Neural progenitor cell (in vitro differentiated cells): ENCODE measurements around the gene ASTE1. TPM values are rescaled to one million over a fixed set of nuclear protein-coding genes. Genes with fewer than 3 reads are reported as not detected.

ENCODE experiments used
- DNase-seq: peaks from one replicate; pipeline ENCODE4 v3.0.0-alpha.2; 2016; ENCODE audit warnings: low spot score
- H2AFZ ChIP-seq: fragments of 200-600 bp; sonication (generic); replicated peaks from 2 replicates; pipeline ENCODE4 v1.6.1; 2016; ENCODE audit warnings: antibody characterized with exemption
- H3F3A ChIP-seq: fragments of 200-600 bp; sonication (generic); 2 replicates; pipeline ENCODE4 v1.6.1; 2016; ENCODE audit warnings: antibody characterized with exemption, low read depth
- H3K27ac ChIP-seq: fragments of 200-600 bp; sonication (generic); 2 replicates; pipeline ENCODE4 v1.5.1; 2016; ENCODE audit warnings: mild to moderate bottlenecking
- H3K27me3 ChIP-seq: fragments of 200-600 bp; sonication (generic); 2 replicates; pipeline ENCODE4 v1.6.1; 2016; ENCODE audit warnings: mild to moderate bottlenecking, moderate library complexity
- H3K36me3 ChIP-seq: fragments of 200-600 bp; sonication (generic); 2 replicates; pipeline ENCODE4 v1.5.1; 2016
- H3K4me1 ChIP-seq: fragments of 200-600 bp; sonication (generic); 2 replicates; pipeline ENCODE4 v1.6.1; 2016; ENCODE audit warnings: mixed run types
- H3K4me2 ChIP-seq: fragments of 200-600 bp; sonication (generic); 2 replicates; pipeline ENCODE4 v1.6.1; 2016
- H3K4me3 ChIP-seq: fragments of 200-600 bp; sonication (generic); 2 replicates; pipeline ENCODE4 v1.5.1; 2016
- H3K79me2 ChIP-seq: fragments of 200-600 bp; sonication (generic); 2 replicates; pipeline ENCODE4 v1.6.1; 2016; ENCODE audit warnings: low read depth
- H3K9ac ChIP-seq: fragments of 200-600 bp; sonication (generic); 2 replicates; pipeline ENCODE4 v1.6.1; 2016
- H3K9me3 ChIP-seq: fragments of 200-600 bp; sonication (generic); 2 replicates; pipeline ENCODE4 v1.5.1; 2016; ENCODE audit warnings: low read depth
- H4K20me1 ChIP-seq: fragments of 200-600 bp; sonication (generic); 2 replicates; pipeline ENCODE4 v1.6.1; 2016; ENCODE audit warnings: low read depth
- H3K27ac Mint-ChIP-seq: 3 replicates; pipeline ENCODE4 v1.8.0; 2021; ENCODE audit warnings: mixed read lengths
- H3K27me3 Mint-ChIP-seq: 2 replicates; pipeline ENCODE4 v1.8.0; 2022; ENCODE audit warnings: low read depth, mild to moderate bottlenecking, inconsistent platforms, moderate library complexity, mixed read lengths; ENCODE audit not compliant: insufficient read depth
- H3K36me3 Mint-ChIP-seq: 3 replicates; pipeline ENCODE4 v1.8.0; 2021; ENCODE audit warnings: mixed read lengths
- H3K4me1 Mint-ChIP-seq: 3 replicates; pipeline ENCODE4 v1.8.0; 2021; ENCODE audit warnings: mixed read lengths
- H3K4me3 Mint-ChIP-seq: 3 replicates; pipeline ENCODE4 v1.8.0; 2021; ENCODE audit warnings: mild to moderate bottlenecking, moderate library complexity, mixed read lengths
- H3K9me3 Mint-ChIP-seq: 3 replicates; pipeline ENCODE4 v1.8.0; 2020; ENCODE audit warnings: mixed read lengths
- EZH2 ChIP-seq: fragments of 200-600 bp; sonication (generic); IDR thresholded peaks from 2 replicates; pipeline ENCODE4 v1.6.1; 2017; ENCODE audit warnings: antibody characterized with exemption, mild to moderate bottlenecking, moderate library complexity
- EZH2phosphoT487 ChIP-seq: fragments of 200-600 bp; sonication (generic); IDR thresholded peaks from 2 replicates; pipeline ENCODE4 v1.6.1; 2017; ENCODE audit warnings: antibody characterized with exemption
- total RNA-seq: library from RNA; depleted of rRNA; stranded (reverse); fragments of >200 nt; gene quantifications from 2 replicates; pipeline ENCODE4 v1.2.3, GENCODE V29; 2015; ENCODE audit warnings: low replicate concordance
- TF ChIP-seq, protein P1 (sequence below): fragments of 200-600 bp; sonication (generic); IDR thresholded peaks from 2 replicates; pipeline ENCODE4 v1.5.1; 2017; ENCODE audit warnings: antibody characterized with exemption, mild to moderate bottlenecking

The ASTE1 gene
- total RNA-seq, 1 donor from 2014 or later = 3.1 TPM

DNA sequence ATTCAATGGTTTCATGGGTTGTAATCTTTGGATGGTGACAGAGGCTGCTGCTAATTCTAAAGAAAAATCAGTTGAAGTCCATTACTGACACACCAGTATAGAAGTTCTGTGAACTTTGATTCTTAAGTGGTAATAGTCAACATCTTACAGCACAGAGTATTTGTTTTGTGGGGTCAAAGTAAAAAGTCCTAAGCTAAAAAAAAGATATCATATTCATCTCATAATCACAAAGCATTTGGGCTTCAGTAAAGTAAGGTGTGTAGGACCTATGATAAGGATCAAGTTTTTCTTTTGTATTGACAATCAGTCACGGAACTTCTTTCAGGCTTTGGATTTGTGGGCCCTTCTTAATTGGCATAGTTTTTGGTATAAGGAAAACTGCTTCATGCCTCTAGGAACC, 1.1 kb downstream of the ASTE1 start:
- H3K4me3 ChIP-seq = no peak overlapping the region
- H3K27ac Mint-ChIP-seq = no peak overlapping the region
- peaks cover 5% of the 10 kb centered on the region for H3K9me3 Mint-ChIP-seq
- no peaks in the 10 kb centered on the region for H3K79me2 ChIP-seq
- H3K4me2 ChIP-seq = peak overlapping the region; percentile 48
- no peaks in the 10 kb centered on the region for H3K36me3 ChIP-seq
- H3K27me3 Mint-ChIP-seq = peaks cover 2% of the 10 kb centered on the region
- H3K27me3 ChIP-seq = no peaks in the 10 kb centered on the region
- H3K36me3 Mint-ChIP-seq = peaks cover 11% of the 10 kb centered on the region
- no peak overlapping the region for H3K9ac ChIP-seq
- H4K20me1 ChIP-seq = no peaks in the 10 kb centered on the region
- TF ChIP-seq EZH2phosphoT487 = no peak
- TF ChIP-seq, protein P1, sequence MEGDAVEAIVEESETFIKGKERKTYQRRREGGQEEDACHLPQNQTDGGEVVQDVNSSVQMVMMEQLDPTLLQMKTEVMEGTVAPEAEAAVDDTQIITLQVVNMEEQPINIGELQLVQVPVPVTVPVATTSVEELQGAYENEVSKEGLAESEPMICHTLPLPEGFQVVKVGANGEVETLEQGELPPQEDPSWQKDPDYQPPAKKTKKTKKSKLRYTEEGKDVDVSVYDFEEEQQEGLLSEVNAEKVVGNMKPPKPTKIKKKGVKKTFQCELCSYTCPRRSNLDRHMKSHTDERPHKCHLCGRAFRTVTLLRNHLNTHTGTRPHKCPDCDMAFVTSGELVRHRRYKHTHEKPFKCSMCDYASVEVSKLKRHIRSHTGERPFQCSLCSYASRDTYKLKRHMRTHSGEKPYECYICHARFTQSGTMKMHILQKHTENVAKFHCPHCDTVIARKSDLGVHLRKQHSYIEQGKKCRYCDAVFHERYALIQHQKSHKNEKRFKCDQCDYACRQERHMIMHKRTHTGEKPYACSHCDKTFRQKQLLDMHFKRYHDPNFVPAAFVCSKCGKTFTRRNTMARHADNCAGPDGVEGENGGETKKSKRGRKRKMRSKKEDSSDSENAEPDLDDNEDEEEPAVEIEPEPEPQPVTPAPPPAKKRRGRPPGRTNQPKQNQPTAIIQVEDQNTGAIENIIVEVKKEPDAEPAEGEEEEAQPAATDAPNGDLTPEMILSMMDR = no peak
- TF ChIP-seq EZH2 = no peak
- no peaks in the 10 kb centered on the region for H3F3A ChIP-seq
- peak overlapping the region; percentile 84 for H3K4me3 Mint-ChIP-seq
- H2AFZ ChIP-seq = no peak overlapping the region
- no peak for DNase-seq
- H3K27ac ChIP-seq = no peak overlapping the region
- H3K9me3 ChIP-seq = no peaks in the 10 kb centered on the region
- H3K4me1 ChIP-seq = no peaks in the 10 kb centered on the region
- H3K4me1 Mint-ChIP-seq = peaks cover 14% of the 10 kb centered on the region

- Histone ChIP-seq H3K9ac (no peak overlapping the region), H3K9me3 (no peaks in the 10 kb centered on the region), H4K20me1 (no peaks in the 10 kb centered on the region), H3K36me3 (no peaks in the 10 kb centered on the region), H3K27me3 (no peaks in the 10 kb centered on the region), H3F3A (no peaks in the 10 kb centered on the region), H3K4me2 (no peak overlapping the region), H3K4me3 (no peak overlapping the region), H3K4me1 (peaks cover 17% of the 10 kb centered on the region), H3K27ac (no peak overlapping the region), H3K79me2 (no peaks in the 10 kb centered on the region), H2AFZ (no peak overlapping the region)
- DNase-seq = peak; percentile 22
- peaks cover 13% of the 10 kb centered on the region for H3K36me3 Mint-ChIP-seq
- no peak overlapping the region for H3K27ac Mint-ChIP-seq
- no peak overlapping the region for H3K4me3 Mint-ChIP-seq
- H3K27me3 Mint-ChIP-seq = peaks cover 2% of the 10 kb centered on the region
- TF ChIP-seq EZH2 = no peak
- TF ChIP-seq, protein P1 = no peak
- TF ChIP-seq EZH2phosphoT487 = no peak
- peaks cover 2% of the 10 kb centered on the region for H3K9me3 Mint-ChIP-seq
- peaks cover 6% of the 10 kb centered on the region for H3K4me1 Mint-ChIP-seq
Measured at GRCh38 chr3:131020122-131020693, 6.4 kb downstream of the ASTE1 start.

- Mint-ChIP-seq H3K4me1 (peaks cover 6% of the 10 kb centered on the region), H3K9me3 (no peaks in the 10 kb centered on the region), H3K4me3 (no peak overlapping the region), H3K36me3 (peaks cover 5% of the 10 kb centered on the region), H3K27ac (no peak overlapping the region), H3K27me3 (peaks cover 2% of the 10 kb centered on the region)
- H3K36me3 ChIP-seq = no peaks in the 10 kb centered on the region
- H3K27me3 ChIP-seq = no peaks in the 10 kb centered on the region
- H2AFZ ChIP-seq = no peak overlapping the region
- peaks cover 17% of the 10 kb centered on the region for H3K4me1 ChIP-seq
- H3K9ac ChIP-seq = no peak overlapping the region
- H4K20me1 ChIP-seq = no peaks in the 10 kb centered on the region
- no peak overlapping the region for H3K27ac ChIP-seq
- peak overlapping the region; percentile 31 for H3K4me2 ChIP-seq
- H3F3A ChIP-seq = no peaks in the 10 kb centered on the region
- TF ChIP-seq EZH2 = no peak
- TF ChIP-seq, protein P1 = no peak
- TF ChIP-seq EZH2phosphoT487 = no peak
- H3K79me2 ChIP-seq = no peaks in the 10 kb centered on the region
- peak; percentile 15 for DNase-seq
- no peak overlapping the region for H3K4me3 ChIP-seq
- no peaks in the 10 kb centered on the region for H3K9me3 ChIP-seq
Measured at GRCh38 chr3:131018970-131019369, 7.7 kb downstream of the ASTE1 start.
